HG03175 (cell line): ENCODE measurements around the gene PFDN2.

Experiments used
- ATAC-seq: cut with Tn5 transposase; IDR thresholded peaks from one replicate; pipeline ENCODE4 v1.9.1; 2021; ENCODE audit warnings: mild to moderate bottlenecking, moderate library complexity; ENCODE audit not compliant: unreplicated experiment

The PFDN2 gene

GRCh38 chr1:161061419-161061818 lies 56.4 kb downstream of the PFDN2 start:
- ATAC-seq = no peak

DNA sequence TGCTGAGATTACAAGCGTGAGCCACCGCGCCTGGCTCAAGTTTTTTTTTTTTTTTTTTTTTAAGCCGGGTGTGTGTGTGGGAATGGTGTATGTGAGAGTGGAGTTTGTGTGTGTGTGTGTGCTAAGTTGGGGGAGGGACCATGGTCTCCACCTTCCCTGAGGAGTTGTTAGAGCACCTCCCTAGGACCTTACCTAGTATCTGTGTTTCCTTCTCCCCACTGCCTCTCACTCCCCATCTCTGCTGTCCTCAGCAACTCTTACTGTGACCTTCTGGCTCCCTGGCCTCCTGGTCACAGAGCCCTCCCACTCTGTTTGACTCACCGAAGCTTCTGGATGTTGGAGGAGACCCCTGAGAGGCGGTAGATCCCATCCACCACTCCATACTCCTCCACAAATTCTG lies 58.5 kb downstream of the PFDN2 start:
- ATAC-seq = no peak

DNA sequence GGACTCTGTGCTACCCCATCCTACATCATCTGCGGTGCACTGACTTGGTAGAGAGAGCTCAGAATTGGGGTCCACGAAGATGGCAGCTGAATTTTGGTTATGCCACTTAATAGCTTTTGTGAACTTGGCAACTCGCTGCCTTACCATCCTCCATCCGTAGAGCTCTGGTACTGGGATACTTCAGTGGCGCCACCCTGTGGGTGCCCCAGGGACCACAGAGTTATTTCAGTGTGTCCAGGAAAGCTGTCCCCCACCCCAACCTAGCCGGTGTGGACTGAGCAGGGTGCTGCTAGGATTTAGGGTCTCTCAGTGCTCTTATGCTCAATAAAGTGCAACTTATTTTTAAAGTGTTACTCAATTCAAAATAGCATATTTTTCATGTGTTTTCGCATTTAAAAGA lies 63.0 kb downstream of the PFDN2 start:
- ATAC-seq = no peak

- no peak for ATAC-seq
Observed at GRCh38 chr1:161054232-161054631, 63.6 kb downstream of the PFDN2 start.

DNA sequence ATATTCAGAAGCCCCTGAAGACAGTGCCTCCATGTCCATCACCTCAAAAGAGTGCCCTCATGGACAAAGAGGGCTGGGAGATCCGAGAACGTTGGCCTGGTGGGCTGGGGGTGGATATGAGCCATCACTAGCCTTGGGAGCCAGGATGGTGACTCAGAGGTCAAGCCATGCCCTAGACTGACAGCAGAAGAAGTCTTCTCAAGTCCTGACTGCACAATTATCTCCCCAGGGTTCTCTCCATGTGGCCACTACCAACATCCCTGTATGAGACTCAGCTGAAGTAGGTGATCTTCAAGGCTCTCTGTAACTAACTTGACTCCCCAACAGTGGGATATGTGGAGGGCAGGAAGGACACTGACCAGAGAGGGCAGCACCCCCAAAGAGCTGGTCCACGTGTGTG lies 64.9 kb downstream of the PFDN2 start:
- no peak for ATAC-seq

- no peak for ATAC-seq
Observed at GRCh38 chr1:161051219-161051618, 66.6 kb downstream of the PFDN2 start.
